Measurements from ENCODE around the gene MIXL1.
"Not testable (repeated sequence)": the region's sequence is repeated elsewhere in the genome, so short reads cannot be mapped to it uniquely, and the experiment has no call there.

Gene MIXL1

GRCh38 chr1:226215239-226215638 is 8.2 kb upstream of the MIXL1 start:
- DNase-seq (ENCODE audit: low spot score) = no peak

GRCh38 chr1:226216056-226216455 is 7.4 kb upstream of the MIXL1 start:
- no peak for DNase-seq (ENCODE audit: low spot score)

- no peak for DNase-seq (ENCODE audit: low spot score)
Observed at GRCh38 chr1:226217273-226217672, 6.2 kb upstream of the MIXL1 start.

DNA sequence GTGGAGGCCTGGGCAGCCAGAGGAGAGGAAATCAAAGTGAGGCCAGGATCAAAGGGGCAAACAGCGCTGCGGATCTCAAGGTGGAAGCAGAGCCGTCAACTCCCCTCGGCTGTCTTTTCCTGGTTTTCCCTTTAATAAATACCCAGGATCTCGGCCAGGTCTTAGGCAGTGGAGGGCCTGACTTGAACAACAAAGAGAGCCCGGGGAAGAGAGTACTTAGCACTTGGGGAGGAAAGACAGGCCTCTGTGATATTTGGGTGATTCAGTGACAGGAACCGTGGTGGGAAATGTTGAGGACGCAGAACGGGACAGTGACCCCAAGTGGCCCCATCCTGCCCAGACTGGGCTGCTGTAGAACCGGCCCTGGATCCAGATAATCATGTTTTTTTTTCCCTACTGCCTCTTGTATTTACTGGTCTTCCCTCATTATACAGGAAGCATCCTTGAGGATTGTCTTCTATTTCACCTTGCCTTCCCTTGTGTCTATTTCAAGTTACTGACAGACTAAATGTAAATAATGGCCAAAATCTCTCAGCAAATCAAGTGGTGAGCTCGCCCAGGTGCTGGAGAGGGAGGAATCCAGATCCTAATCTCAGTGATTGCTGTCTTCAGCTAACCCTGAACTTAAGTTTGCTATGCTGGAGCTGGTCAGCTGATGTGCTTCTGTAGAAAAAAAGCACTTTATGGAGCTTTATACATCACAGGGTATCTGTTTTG is 2.8 kb upstream of the MIXL1 start:
- no peak for DNase-seq (ENCODE audit: low spot score)

DNA sequence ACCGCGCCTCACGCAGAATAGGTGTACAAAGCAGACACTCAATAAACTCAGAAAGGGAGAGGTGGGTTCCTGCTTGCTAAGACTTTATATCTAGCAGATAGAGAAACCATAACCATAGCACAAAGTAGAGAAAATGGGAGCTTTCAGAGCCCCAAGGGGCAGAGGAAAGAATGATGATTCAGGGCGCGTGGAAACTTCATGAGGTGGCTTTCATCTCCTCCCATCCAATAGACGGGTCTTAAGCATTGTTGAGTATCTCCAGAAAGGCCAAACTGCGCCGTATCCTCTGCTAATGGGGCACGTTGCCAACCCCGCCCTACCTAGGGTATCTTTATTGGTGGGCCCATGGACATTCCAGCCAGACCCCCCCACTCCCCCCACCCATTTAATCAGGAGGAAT is 778 bp upstream of the MIXL1 start:
- DNase-seq (ENCODE audit: low spot score) = no peak

- DNase-seq (ENCODE audit: low spot score) = no peak
Observed at GRCh38 chr1:226223786-226224244, 351 bp downstream of the MIXL1 start.

DNA sequence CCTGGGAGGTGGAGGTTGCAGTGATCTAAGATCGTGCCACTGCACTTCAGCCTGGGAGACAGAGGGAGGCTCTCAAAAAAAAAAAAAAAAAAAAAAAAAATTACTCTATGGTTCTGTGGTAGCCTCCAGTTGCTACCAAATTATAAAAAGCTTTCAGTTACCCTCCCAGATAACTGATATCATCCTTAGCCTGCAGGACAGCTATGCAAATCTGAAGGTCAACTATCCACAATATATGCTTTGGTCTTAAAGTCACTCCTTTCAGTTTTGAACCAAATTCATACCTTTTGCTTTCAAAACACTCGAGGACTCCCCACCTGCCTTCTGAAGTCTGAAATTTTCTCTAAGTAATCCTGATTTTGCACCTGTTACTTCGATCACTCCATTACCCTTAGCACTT is 3.1 kb downstream of the MIXL1 start:
- DNase-seq (ENCODE audit: low spot score) = no peak

GRCh38 chr1:226233293-226233692 is 9.8 kb downstream of the MIXL1 start:
- no peak for DNase-seq (ENCODE audit: low spot score)

- no peak for DNase-seq (ENCODE audit: low spot score)
Observed at GRCh38 chr1:226233806-226234205, 10.3 kb downstream of the MIXL1 start.

DNA sequence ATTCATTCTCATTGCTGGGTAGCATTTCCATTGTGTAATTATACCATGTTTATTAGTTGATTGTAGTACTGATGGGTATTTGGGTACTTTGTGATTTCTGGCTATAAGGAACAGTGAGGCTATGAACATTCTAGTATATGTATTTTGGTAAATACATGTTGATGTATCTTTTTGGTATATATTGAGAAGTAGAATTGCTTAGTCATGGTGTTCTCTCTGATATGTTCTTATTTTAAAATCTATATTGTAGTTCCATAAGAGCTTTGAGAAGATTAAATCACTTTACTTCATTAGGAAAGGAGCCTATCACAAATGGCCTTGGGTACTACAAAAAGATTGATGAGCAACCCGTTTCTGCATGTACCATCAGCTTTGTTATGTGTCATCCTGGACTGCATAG is 13.4 kb downstream of the MIXL1 start:
- DNase-seq (ENCODE audit: low spot score) = no peak

- no peak for DNase-seq (ENCODE audit: low spot score)
Observed at GRCh38 chr1:226239421-226239820, 16.0 kb downstream of the MIXL1 start.

DNA sequence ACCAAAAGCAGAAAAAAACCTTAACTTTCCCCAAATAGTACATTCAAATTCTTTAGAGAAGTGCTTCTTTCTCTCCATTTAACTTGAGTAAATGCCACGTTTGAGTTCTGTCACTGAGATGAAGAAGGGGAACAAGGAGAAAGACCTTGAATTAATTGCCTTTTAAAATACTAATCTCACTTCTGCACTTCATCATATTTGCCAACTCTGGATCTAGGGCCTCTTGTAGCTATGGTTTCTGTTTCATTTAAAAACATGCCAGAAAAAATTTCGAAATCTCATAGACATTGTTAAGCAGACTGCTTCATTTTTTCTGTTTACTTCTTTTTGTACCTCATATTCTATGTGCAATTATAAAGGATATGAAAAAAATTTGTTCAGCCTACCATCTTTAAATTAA is 24.6 kb downstream of the MIXL1 start:
- DNase-seq (ENCODE audit: low spot score) = no peak

GRCh38 chr1:226248796-226249195 is 25.3 kb downstream of the MIXL1 start:
- no peak for DNase-seq (ENCODE audit: low spot score)

GRCh38 chr1:226250511-226250910 is 27.0 kb downstream of the MIXL1 start:
- no peak for DNase-seq (ENCODE audit: low spot score)

DNA sequence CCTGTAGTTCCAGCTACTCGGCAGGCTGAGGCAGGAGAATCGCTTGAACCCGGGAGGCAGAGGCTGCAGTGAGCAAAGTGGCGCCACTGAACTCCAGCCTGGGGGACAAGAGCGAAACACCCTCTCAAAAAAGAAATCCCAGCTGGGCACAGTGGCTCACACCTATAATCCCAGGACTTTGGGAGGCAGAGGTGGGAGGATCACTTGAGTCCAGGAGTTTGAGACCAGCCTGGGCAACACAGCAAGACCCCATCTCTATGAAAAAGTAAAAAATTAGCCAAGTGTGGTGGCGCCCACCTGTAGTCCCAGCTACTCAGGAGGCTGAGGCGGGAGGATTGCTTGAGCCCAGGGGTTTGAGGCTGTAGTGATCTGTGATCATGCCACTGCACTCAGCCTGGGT is 29.4 kb downstream of the MIXL1 start:
- not testable (repeated sequence) for DNase-seq (ENCODE audit: low spot score)

DNA sequence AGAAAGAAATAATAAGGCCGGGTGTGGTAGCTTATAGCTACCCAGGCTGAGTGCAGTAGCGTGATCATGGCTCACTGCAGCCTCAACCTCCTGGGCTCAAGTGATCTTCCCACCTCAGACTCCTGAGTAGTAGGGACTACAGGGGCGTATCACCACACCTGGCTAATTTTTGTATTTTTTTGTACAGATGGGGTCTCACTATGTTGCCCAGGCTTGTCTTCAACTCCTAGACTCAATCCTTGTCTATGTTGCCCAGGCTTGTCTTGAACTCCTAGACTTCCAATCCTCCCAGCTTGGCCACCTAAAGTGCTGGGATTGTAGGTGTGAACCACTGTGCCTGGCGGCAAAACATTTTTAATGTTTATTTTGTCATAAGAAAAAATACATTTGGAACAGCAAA is 30.5 kb downstream of the MIXL1 start:
- DNase-seq (ENCODE audit: low spot score) = no peak

GRCh38 chr1:226255380-226255779 is 31.9 kb downstream of the MIXL1 start:
- no peak for DNase-seq (ENCODE audit: low spot score)

DNA sequence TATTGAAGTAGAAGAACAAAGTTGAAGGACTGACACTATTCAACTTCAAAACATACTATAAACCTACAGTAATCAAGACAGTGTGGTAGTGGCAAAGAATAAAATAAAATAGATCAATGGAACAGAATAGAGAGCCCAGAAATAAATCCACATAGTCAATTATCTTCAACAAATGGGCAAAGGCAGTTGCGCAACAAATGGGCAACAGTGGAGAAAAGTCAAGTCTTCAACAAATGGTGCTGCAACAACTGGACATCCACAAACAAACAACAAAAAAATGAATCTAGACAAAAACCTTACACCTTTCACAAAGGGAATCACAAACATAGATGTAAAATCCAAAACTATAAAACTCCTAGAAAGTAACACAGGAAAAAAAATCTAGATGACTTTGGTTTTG is 38.4 kb downstream of the MIXL1 start:
- DNase-seq (ENCODE audit: low spot score) = no peak

- DNase-seq (ENCODE audit: low spot score) = peak; percentile 57
Observed at GRCh38 chr1:226268421-226269124, 45.1 kb downstream of the MIXL1 start.

GRCh38 chr1:226272233-226272902 is 48.9 kb downstream of the MIXL1 start:
- DNase-seq (ENCODE audit: low spot score) = not testable (repeated sequence)

DNA sequence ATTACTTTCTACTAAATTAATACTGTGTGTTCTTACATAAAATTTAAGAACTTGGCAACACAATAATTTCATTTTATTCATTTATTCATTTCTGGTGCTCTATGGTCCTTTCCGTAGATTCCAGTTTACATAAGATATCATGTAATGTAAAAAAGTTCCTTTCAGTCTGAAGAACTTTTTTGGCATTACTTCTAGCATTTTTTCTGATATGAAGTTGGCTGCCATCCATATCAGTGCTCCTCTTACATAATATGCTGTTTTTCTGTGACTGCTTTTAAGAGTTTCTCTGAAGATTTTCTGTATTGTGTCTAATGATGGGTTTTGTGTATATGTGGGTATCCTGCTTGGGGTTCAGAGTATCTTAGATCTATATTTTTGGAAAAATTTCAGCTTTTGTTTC is 50.7 kb downstream of the MIXL1 start:
- no peak for DNase-seq (ENCODE audit: low spot score)

DNA sequence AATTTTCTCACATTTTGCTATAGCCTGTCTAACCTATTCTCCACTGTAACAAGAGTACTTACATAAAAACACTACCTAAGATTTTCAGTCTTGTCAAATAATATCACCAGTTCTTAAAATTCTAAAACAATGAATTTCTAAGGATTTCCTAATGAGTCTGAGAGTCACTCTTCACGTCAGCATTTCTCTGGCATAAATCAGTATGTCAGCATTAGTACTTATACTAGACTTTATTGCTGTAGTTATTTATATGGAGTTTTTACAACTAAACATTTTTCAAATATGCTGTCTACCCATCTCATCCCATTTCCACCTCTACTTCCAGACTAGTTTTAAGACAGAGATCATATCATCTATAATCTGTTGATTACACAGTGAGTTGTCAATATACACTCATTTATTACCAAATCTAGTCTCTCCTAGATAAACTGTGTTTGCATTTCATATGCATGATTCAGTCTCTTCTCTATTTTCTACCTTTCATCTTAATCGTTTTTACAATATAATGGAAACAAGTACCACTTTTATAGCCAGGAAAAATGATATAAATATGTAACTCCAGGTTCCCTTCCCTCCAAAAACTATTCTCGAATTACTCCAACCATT is 52.7 kb downstream of the MIXL1 start:
- no peak for DNase-seq (ENCODE audit: low spot score)
